DND-41 (cell line): ENCODE data around the gene MUC5B.

ENCODE experiments used
- CTCF ChIP-seq: IDR thresholded peaks from 2 replicates; pipeline ENCODE4 v1.5.1; 2012; ENCODE audit warnings: borderline replicate concordance, low read length, moderate library complexity, mild to moderate bottlenecking; ENCODE audit not compliant: poor library complexity, severe bottlenecking; ENCODE audit errors: extremely low read depth
- EZH2 ChIP-seq: IDR thresholded peaks from 3 replicates; pipeline ENCODE4 v1.6.1; 2012; ENCODE audit warnings: borderline replicate concordance, low read depth, mild to moderate bottlenecking, moderate library complexity, low read length, inconsistent platforms; ENCODE audit not compliant: severe bottlenecking

DNA sequence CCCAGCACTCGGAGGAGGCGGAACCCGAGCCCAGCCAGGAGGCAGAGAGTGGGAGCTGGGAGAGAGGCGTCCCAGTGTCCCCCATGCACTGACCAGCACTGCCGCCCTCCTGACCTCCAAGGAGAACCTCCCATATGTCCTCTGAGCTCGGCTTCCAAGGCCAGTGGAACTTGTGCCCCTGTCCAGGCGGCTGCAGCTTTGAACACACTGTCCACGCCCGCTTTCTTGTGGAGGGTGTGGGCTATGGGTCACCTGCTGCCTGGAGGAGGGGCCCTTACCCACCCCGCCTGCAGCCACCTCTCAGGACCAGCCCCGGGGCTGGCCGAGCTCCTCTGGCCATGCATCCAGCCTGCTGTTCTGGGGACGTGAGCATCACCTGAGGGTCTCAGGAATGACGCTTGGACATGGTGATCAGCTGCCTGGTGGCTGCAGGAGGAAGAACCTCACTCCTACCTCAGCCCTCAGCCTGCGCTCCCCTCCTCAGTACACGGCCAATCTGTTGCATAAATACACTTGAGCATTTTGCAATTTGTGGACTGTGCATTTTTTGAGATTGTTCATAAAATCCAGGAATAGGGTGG, 22.2 kb upstream of the MUC5B start:
- no peak for TF ChIP-seq CTCF
- no peak for TF ChIP-seq EZH2
